GM21526 (cell line): ENCODE results near the gene DVL1.
"Not testable (repeated sequence)": the region's sequence is repeated elsewhere in the genome, so short reads cannot be mapped to it uniquely, and the experiment has no call there.

ENCODE experiments used
- ATAC-seq: cut with Tn5 transposase; IDR thresholded peaks from one replicate; pipeline ENCODE4 v1.9.1; 2021; ENCODE audit warnings: moderate library complexity; ENCODE audit not compliant: unreplicated experiment, low FRiP score

DVL1 gene

GRCh38 chr1:1349256-1350012 is at the start of gene DVL1:
TSS of gene DVL1 (minus strand) at chr1:1349418. CDS start at chr1:1349065, 353 bp downstream.
- ATAC-seq: peak; percentile 37

DNA sequence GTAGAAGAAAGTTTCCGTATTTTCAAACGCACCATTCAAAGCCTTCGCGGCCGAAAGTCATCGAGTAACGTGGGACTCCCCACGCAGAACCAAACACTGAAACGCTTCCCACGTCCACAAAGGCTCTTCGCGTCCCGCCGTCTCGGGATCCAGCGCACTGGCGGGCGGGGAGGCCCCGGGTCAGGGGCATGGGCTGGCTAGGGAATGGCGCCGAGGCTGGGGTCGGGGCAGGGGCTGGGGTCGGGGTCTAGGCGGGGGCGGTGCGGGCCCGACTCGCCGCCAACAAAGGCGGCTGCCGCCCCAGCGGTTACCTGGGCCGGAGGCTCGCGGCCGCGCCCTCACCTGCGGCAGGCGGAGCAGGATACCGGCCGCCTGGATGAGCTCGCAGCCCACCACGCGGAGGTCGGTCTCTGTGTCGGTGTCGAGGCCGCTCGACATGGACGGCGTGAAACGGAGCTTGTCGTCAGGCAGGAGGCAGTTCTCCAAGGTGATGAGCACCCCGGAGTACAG is 49.5 kb upstream of the DVL1 start:
- ATAC-seq: peak; percentile 9

- ATAC-seq: no peak
These were observed 48.8 kb upstream of the DVL1 start for GRCh38 chr1:1397839-1398523.

DNA sequence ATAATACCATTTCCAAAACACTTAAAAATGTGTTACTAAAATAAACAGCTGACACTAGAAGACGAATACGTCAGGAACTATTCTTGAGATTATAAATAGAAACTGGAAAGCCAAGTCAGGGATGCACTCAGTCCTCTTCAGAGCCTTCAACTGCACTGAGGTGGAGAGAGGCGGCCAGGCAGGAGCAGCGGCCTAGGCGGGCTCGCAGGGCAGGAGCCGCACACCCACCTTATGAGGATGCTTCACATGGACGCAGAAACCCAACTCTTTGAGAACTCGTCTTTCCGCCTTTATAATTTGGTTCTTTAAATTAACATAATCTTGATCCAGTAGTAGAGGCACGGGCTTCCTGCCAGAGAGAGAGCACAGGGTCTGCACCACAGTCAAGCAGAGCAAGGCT is 45.9 kb upstream of the DVL1 start:
- ATAC-seq: no peak

GRCh38 chr1:1394116-1394515 is 44.9 kb upstream of the DVL1 start:
- no peak for ATAC-seq

DNA sequence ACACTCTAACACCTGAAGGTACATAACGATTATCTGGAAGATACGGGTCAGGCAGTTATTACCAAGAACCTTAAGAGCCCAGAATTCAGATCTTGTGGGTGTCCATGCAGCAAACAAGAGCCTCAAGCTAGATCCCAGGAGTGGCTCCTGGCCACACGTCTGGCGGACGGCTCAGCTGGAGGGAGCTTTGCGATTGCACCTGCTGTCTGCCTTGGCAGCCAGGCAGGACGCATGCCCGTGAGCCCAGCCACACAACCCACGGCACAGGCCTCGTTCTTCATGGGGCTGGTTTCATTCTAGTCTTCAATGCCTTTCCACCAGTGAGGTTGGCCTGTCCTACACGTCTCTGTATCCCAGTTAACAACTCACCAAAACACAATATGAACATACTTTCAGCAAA is 44.2 kb upstream of the DVL1 start:
- ATAC-seq: no peak

DNA sequence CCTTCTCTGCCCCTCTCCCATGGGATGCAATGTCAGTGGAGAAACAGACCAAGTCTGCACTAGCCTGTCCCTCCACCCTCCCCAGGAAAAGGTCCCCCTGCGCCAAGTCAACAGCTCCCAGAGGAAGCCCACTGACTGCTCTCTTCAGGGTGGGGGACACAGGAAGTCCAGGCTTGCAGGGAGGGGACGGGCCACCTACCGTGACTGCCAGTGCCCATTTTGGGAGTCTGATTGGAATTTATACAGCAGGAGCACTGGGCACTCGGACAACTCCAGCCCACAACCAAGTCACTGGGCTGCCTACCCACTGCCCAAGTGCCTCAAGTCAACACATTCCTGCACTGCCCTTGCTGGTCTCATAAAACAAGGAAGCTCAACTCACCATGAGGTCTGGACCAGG is 43.8 kb upstream of the DVL1 start:
- no peak for ATAC-seq

- no peak for ATAC-seq
These were observed 42.0 kb upstream of the DVL1 start for GRCh38 chr1:1391225-1391624.

GRCh38 chr1:1390675-1391074 is 41.5 kb upstream of the DVL1 start:
- ATAC-seq: no peak

DNA sequence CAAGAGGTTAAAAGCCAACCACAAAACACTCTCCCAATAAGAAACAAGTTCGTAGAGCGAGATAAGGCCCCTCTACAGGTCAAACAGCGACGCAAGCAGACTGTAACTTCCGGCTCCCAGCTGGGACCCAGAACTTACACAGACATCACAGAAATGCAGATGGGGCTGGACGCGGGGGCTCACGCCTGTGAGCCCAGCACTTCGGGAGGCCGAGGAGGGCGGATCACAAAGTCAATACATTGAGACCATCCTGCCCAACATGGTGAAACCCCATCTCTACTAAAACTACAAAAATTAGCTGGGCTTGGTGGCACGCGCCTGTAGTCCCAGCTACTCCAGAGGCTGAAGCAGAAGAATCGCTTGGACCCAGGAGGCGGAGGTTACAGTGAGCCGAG is 38.9 kb upstream of the DVL1 start:
- ATAC-seq: no peak

DNA sequence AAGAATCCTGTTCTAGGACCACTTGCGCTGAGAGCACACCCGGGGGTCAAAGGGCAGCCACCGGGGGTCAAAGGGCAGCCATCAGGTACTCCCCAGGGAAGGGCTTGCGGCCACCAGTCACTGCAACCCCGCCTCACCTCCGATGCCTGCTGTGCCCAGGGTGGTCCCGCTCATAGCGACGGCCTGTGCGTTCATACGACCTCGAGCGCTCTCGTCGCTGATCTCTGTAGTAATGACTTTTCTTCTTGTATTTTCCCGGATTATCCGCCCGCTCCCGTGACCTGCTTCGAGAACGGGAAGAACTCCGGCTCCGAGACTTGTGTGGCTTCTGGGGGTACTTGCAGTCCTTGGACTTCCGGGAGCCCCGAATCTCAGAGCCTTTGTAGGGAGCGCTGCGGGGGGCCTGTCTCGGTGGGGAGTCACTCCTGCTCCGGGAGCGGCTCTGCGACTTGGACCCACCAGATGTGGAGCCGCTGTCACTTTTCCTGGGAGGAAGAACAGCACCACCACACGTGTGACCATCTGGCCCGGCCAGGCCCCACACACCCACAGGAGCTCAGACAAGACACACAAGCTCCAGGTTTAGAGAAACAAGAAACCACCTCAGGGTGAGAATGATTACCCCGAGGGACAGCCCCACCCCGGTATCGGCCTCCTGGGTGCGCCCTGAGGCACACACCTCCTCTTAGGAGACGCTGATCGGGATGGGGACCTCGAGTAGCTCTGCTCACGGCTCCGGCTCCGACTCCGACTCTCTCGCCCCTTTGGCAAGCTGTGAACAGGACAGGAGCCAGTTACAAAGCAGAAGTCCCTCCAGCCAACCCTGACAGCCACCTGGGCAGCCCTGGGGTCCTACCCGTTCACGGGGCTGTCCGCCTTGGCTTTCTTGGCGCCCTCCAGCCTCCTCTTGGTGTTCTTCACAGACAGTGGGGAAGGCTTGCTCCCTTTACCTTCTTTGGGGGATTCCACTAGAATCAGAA is 38.2 kb upstream of the DVL1 start:
- ATAC-seq: no peak

- ATAC-seq: no peak
These were observed 36.7 kb upstream of the DVL1 start for GRCh38 chr1:1385931-1386330.

DNA sequence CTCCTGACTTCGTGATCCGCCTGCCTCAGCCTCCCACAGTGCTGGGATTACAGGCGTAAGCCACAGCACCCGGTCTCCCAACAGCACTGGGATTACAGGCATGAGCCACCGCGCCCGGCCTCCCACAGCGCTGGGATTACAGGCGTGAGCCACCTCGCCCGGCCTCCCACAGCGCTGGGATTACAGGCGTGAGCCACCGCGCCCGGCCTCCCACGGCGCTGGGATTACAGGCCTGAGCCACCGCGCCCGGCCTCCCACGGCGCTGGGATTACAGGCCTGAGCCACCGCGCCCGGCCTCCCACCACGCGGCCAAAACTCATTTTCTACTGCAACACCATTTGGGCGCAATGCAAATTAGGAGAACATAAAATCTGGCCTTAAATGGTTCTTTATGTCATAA is 36.1 kb upstream of the DVL1 start:
- not testable (repeated sequence) for ATAC-seq

GRCh38 chr1:1381294-1381693 is 32.1 kb upstream of the DVL1 start:
- ATAC-seq: no peak

- ATAC-seq: no peak
These were observed 31.6 kb upstream of the DVL1 start for GRCh38 chr1:1380860-1381259.

DNA sequence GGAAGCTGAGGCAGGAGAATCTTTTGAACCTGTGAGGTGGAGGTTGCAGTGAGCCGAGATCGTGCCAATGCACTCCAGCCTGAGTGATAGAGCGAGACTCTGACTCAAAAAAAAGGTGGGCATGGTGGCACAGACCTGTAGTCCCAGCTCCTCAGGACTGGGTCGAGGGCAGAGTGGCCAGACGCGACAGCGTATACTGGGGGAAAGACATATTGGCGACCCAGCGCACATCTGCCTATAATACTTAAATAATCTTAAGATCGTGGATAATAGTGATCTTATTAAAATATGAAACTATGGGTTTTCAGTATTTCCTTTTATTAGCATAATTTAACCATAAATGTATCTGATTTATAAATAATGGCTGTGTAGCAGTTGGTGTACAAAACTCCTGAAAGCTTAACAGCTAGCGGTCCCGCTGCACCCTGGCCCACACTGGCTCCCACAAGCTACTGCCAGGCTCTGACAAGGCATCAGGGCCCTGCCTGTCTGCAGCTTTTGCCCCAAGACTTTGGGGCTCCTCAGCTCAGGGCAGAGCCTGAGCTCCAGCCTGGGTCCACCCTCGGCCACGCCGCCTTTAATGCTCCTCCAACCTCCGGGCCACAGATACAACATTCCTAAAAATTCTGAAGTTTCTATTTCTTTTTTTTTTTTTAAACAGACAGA is 28.5 kb upstream of the DVL1 start:
- no peak for ATAC-seq

DNA sequence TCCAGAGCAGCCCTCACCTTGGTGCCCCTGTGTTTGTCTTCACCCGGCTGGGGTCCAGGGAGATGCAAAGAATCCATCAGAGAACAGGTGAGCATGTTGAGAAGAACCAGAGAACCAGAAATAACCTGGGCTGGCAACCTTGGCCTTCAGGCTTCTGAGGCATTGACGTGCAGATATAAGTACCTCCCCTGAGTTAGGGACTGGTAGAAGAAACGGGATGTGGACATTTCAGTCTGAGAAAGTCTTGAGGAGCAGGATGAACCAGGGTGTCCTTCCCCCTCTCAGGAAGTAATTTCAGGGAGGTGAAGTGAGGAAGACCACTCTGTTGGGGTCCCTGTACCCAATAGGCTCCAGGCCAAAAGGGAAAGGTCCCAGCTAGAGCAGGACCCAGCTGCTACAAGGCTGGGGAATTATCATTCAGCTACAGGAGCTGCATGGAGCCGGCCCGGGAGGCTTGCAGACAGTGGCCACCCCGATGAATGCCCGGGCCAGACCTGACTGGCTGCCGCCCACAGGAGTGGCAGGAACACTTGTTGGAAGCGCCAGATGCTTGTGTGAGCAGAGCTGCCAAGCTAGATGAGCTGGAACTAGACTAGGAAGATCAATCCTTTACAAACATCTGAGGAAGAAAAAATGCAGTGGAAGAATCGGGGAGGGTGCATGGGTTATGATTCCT is 27.5 kb upstream of the DVL1 start:
- no peak for ATAC-seq

DNA sequence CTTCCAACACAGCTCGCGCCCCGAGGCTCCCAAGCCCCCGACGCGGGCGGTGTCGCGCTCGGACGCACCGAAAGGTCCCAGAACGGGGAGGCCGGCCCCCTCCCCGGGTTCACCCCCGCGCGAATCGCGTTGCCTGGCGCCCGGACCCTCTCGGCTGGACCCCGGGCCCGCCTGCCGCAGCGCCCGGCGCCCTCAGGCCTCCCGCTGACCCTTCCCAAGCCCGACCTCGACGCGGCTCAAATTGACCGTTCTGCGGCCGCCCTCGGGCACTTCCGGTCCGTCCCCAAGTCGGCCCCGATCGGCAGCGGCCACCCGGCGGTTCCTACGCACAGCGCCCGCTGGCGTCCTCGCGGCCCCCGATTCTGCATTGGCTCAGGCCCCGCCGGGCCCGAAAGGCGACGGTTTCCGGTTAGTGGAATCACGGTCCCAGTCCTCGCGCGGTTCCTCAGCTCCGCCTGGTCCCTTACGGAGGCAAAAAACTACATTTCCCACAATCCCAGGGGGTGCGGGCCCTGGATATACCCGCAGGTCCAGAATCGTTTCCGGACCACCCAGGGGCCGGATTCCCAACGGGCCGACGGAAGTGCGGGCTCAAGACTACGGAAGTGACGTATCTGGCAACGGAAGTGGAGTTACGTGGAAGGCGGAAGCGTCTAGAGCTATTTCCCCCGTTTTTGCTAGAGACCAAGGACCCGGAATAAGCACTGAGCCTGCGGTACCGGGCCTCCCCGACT is 25.9 kb upstream of the DVL1 start, which contains the start of gene AURKAIP1:
Gene AURKAIP1 (minus strand): TSS at position 279 of the 734 bp plus-strand sequence. CDS start 451 bp downstream, outside the sequence.
- peak; percentile 76 for ATAC-seq

GRCh38 chr1:1374589-1374928 is 25.3 kb upstream of the DVL1 start:
- peak; percentile 2 for ATAC-seq
